A673 (cell line): Measurements from ENCODE around the gene FMN2. TPM values are rescaled to one million over a fixed set of nuclear protein-coding genes. Genes with fewer than 3 reads are reported as not detected.

ENCODE experiments used
- BruUV-seq: library from RNA; stranded (reverse); fragments of 400-500 nt; replicated peaks from 2 replicates; lab custom pipeline; 2021; lab: Mats Ljungman, UMichigan
- CTCF ChIA-PET: fragments of 300-600 bp; sonication (Branson Sonifier 250); formaldehyde crosslinking; loops from one replicate; lab custom pipeline; 2022; ENCODE audit warnings: antibody characterized with exemption; lab: Charles Lee
- POLR2A ChIA-PET: fragments of 300-600 bp; sonication (Branson Sonifier 250); formaldehyde crosslinking; loops from one replicate; lab custom pipeline; 2022; ENCODE audit warnings: antibody characterized with exemption; ENCODE audit not compliant: low non-redundant PET; lab: Charles Lee
- DNase-seq: peaks from one replicate; pipeline ENCODE4 v3.0.0-alpha.2; 2015; ENCODE audit warnings: low spot score
- H3K27ac ChIP-seq: fragments of 200-600 bp; sonication (generic); 2 replicates; pipeline ENCODE4 v1.5.1; 2016; ENCODE audit warnings: mixed run types, low read depth, mild to moderate bottlenecking, mixed read lengths, antibody characterized with exemption, low read length; ENCODE audit not compliant: poor library complexity, severe bottlenecking
- H3K27me3 ChIP-seq: fragments of 200-600 bp; sonication (generic); replicated peaks from 2 replicates; pipeline ENCODE4 v1.6.1; 2017; ENCODE audit warnings: mixed run types, low read depth, mild to moderate bottlenecking, mixed read lengths, antibody characterized with exemption, low read length; ENCODE audit not compliant: insufficient read depth, poor library complexity
- H3K36me3 ChIP-seq: fragments of 200-600 bp; sonication (generic); 2 replicates; pipeline ENCODE4 v1.6.1; 2016; ENCODE audit warnings: mixed run types, mild to moderate bottlenecking, mixed read lengths, antibody characterized with exemption, low read length; ENCODE audit not compliant: insufficient read depth, poor library complexity, severe bottlenecking
- H3K4me1 ChIP-seq: fragments of 200-600 bp; sonication (generic); 2 replicates; pipeline ENCODE4 v1.6.1; 2017; ENCODE audit warnings: mixed run types, mild to moderate bottlenecking, mixed read lengths, antibody characterized with exemption, low read length; ENCODE audit not compliant: insufficient read depth, poor library complexity, severe bottlenecking
- H3K4me3 ChIP-seq: fragments of 200-600 bp; sonication (generic); 2 replicates; pipeline ENCODE4 v1.5.1; 2016; ENCODE audit warnings: low read depth, mixed run types, mild to moderate bottlenecking, mixed read lengths, low read length; ENCODE audit not compliant: poor library complexity, severe bottlenecking
- H3K9me3 ChIP-seq: fragments of 200-600 bp; sonication (generic); 2 replicates; pipeline ENCODE4 v1.6.1; 2016; ENCODE audit warnings: mixed run types, low read depth, mild to moderate bottlenecking, mixed read lengths, antibody characterized with exemption, low read length; ENCODE audit not compliant: poor library complexity, severe bottlenecking
- CTCF ChIP-seq: fragments of 300-800, 200-600 bp; sonication (generic); conservative IDR thresholded peaks from 2 replicates; pipeline ENCODE4 v1.5.1; 2017; ENCODE audit warnings: low read depth, mild to moderate bottlenecking, antibody characterized with exemption, low read length, moderate library complexity, mixed read lengths
- EZH2 ChIP-seq: fragments of 200-600 bp; sonication (generic); IDR thresholded peaks from 2 replicates; pipeline ENCODE4 v1.6.1; 2017; ENCODE audit warnings: borderline replicate concordance, low read depth, mild to moderate bottlenecking, mixed read lengths, antibody characterized with exemption, low read length; ENCODE audit not compliant: poor library complexity, severe bottlenecking
- intact Hi-C: fragments of 100-400 bp; cut with micrococcal nuclease; formaldehyde crosslinking; loops from one replicate; pipeline ENCODE4 v1.10.0; 2022; ENCODE audit not compliant: unreplicated experiment
- total RNA-seq: library from RNA; stranded (reverse); gene quantifications from 2 replicates; pipeline ENCODE4 v1.2.3, GENCODE V29; 2021

FMN2 gene
- total RNA-seq, 1 experiment from 2014 or later: not detected

GRCh38 chr1:240498335-240498734 lies 406.7 kb downstream of the FMN2 start:
- TF ChIP-seq EZH2 (no peak), CTCF (no peak)
- H3K36me3 ChIP-seq: no peaks in the 10 kb centered on the region
- H3K27ac ChIP-seq: no peak overlapping the region
- H3K4me3 ChIP-seq: no peak overlapping the region
- H3K27me3 ChIP-seq: peaks cover 6% of the 10 kb centered on the region
- ChIA-PET POLR2A (no interaction called here), CTCF (no interaction called here)
- H3K9me3 ChIP-seq: no peaks in the 10 kb centered on the region
- no peak for DNase-seq
- BruUV-seq: no TSS peak
- intact Hi-C loops: no loop called here
- H3K4me1 ChIP-seq: no peaks in the 10 kb centered on the region

- TF ChIP-seq EZH2 (no peak), CTCF (no peak)
- H3K9me3 ChIP-seq: no peaks in the 10 kb centered on the region
- no TSS peak for BruUV-seq
- ChIA-PET CTCF (no interaction called here), POLR2A (no interaction called here)
- no peak overlapping the region for H3K4me3 ChIP-seq
- no peaks in the 10 kb centered on the region for H3K4me1 ChIP-seq
- intact Hi-C loops: no loop called here
- DNase-seq: no peak
- no peak overlapping the region for H3K27ac ChIP-seq
- peaks cover 9% of the 10 kb centered on the region for H3K27me3 ChIP-seq
- H3K36me3 ChIP-seq: no peaks in the 10 kb centered on the region
These were observed 407.3 kb downstream of the FMN2 start for GRCh38 chr1:240499012-240499411.

GRCh38 chr1:240500647-240501046 lies 409.0 kb downstream of the FMN2 start:
- H3K27ac ChIP-seq: no peak overlapping the region
- no TSS peak for BruUV-seq
- no peak overlapping the region for H3K4me3 ChIP-seq
- ChIA-PET POLR2A (no interaction called here), CTCF (no interaction called here)
- H3K27me3 ChIP-seq: peaks cover 11% of the 10 kb centered on the region
- no peak for TF ChIP-seq CTCF
- TF ChIP-seq EZH2: no peak
- no peaks in the 10 kb centered on the region for H3K4me1 ChIP-seq
- intact Hi-C loops: no loop called here
- no peak for DNase-seq
- H3K9me3 ChIP-seq: no peaks in the 10 kb centered on the region
- H3K36me3 ChIP-seq: no peaks in the 10 kb centered on the region
